ENCODE data around the gene NDUFS2.

GRCh38 chr1:161258439-161259344, 56.5 kb downstream of the NDUFS2 start, which contains the start of gene PCP4L1:
- TF ChIP-seq CTCF (IDR thresholded peaks at IDR 0.05 in 2 of 3, conservative IDR thresholded peaks at IDR 0.05 in 1 of 3; ENCODE audit: insufficient read depth in 2 of 3, low read depth in 1 of 3, low read length in 3 of 3) (no peak), POLR2G (IDR thresholded peaks at IDR 0.05; ENCODE audit: low read depth, low read length) (no peak), RFX7 (CRISPR knock-in tag; IDR thresholded peaks at IDR 0.05) (no peak), RREB1 (CRISPR knock-in tag; IDR thresholded peaks at IDR 0.05) (no peak), PRPF4 (IDR thresholded peaks at IDR 0.05; ENCODE audit: insufficient read depth, low read depth, low read length, poor library complexity, severe bottlenecking) (no peak), ZBTB40 (IDR thresholded peaks at IDR 0.05) (no peak), ZBTB40 (CRISPR knock-in tag; IDR thresholded peaks at IDR 0.05) (no peak), STAT6 (CRISPR knock-in tag; IDR thresholded peaks at IDR 0.05) (no peak), SP1 (CRISPR knock-in tag; IDR thresholded peaks at IDR 0.05) (no peak), YBX1 (IDR thresholded peaks at IDR 0.05) (no peak)
